A673 (cell line): Measurements from ENCODE around the gene CD300A. TPM values are rescaled to one million over a fixed set of nuclear protein-coding genes. Genes with fewer than 3 reads are reported as not detected.

Experiments used
- BruUV-seq: library from RNA; stranded (reverse); fragments of 400-500 nt; replicated peaks from 2 replicates; lab custom pipeline; 2021; lab: Mats Ljungman, UMichigan
- CTCF ChIA-PET: fragments of 300-600 bp; sonication (Branson Sonifier 250); formaldehyde crosslinking; loops from one replicate; lab custom pipeline; 2022; ENCODE audit warnings: antibody characterized with exemption; lab: Charles Lee
- POLR2A ChIA-PET: fragments of 300-600 bp; sonication (Branson Sonifier 250); formaldehyde crosslinking; loops from one replicate; lab custom pipeline; 2022; ENCODE audit warnings: antibody characterized with exemption; ENCODE audit not compliant: low non-redundant PET; lab: Charles Lee
- DNase-seq: peaks from one replicate; pipeline ENCODE4 v3.0.0-alpha.2; 2015; ENCODE audit warnings: low spot score
- H3K27ac ChIP-seq: fragments of 200-600 bp; sonication (generic); 2 replicates; pipeline ENCODE4 v1.5.1; 2016; ENCODE audit warnings: mixed run types, low read depth, mild to moderate bottlenecking, mixed read lengths, antibody characterized with exemption, low read length; ENCODE audit not compliant: poor library complexity, severe bottlenecking
- H3K27me3 ChIP-seq: fragments of 200-600 bp; sonication (generic); replicated peaks from 2 replicates; pipeline ENCODE4 v1.6.1; 2017; ENCODE audit warnings: mixed run types, low read depth, mild to moderate bottlenecking, mixed read lengths, antibody characterized with exemption, low read length; ENCODE audit not compliant: insufficient read depth, poor library complexity
- H3K36me3 ChIP-seq: fragments of 200-600 bp; sonication (generic); 2 replicates; pipeline ENCODE4 v1.6.1; 2016; ENCODE audit warnings: mixed run types, mild to moderate bottlenecking, mixed read lengths, antibody characterized with exemption, low read length; ENCODE audit not compliant: insufficient read depth, poor library complexity, severe bottlenecking
- H3K4me1 ChIP-seq: fragments of 200-600 bp; sonication (generic); 2 replicates; pipeline ENCODE4 v1.6.1; 2017; ENCODE audit warnings: mixed run types, mild to moderate bottlenecking, mixed read lengths, antibody characterized with exemption, low read length; ENCODE audit not compliant: insufficient read depth, poor library complexity, severe bottlenecking
- H3K4me3 ChIP-seq: fragments of 200-600 bp; sonication (generic); 2 replicates; pipeline ENCODE4 v1.5.1; 2016; ENCODE audit warnings: low read depth, mixed run types, mild to moderate bottlenecking, mixed read lengths, low read length; ENCODE audit not compliant: poor library complexity, severe bottlenecking
- H3K9me3 ChIP-seq: fragments of 200-600 bp; sonication (generic); 2 replicates; pipeline ENCODE4 v1.6.1; 2016; ENCODE audit warnings: mixed run types, low read depth, mild to moderate bottlenecking, mixed read lengths, antibody characterized with exemption, low read length; ENCODE audit not compliant: poor library complexity, severe bottlenecking
- EZH2 ChIP-seq: fragments of 200-600 bp; sonication (generic); IDR thresholded peaks from 2 replicates; pipeline ENCODE4 v1.6.1; 2017; ENCODE audit warnings: borderline replicate concordance, low read depth, mild to moderate bottlenecking, mixed read lengths, antibody characterized with exemption, low read length; ENCODE audit not compliant: poor library complexity, severe bottlenecking
- intact Hi-C: fragments of 100-400 bp; cut with micrococcal nuclease; formaldehyde crosslinking; loops from one replicate; pipeline ENCODE4 v1.10.0; 2022; ENCODE audit not compliant: unreplicated experiment
- total RNA-seq: library from RNA; stranded (reverse); gene quantifications from 2 replicates; pipeline ENCODE4 v1.2.3, GENCODE V29; 2021
- TF ChIP-seq, protein P1 (sequence below): fragments of 300-800, 200-600 bp; sonication (generic); conservative IDR thresholded peaks from 2 replicates; pipeline ENCODE4 v1.5.1; 2017; ENCODE audit warnings: low read depth, mild to moderate bottlenecking, antibody characterized with exemption, low read length, moderate library complexity, mixed read lengths

CD300A gene
- total RNA-seq, 1 experiment from 2014 or later, result not detected

DNA sequence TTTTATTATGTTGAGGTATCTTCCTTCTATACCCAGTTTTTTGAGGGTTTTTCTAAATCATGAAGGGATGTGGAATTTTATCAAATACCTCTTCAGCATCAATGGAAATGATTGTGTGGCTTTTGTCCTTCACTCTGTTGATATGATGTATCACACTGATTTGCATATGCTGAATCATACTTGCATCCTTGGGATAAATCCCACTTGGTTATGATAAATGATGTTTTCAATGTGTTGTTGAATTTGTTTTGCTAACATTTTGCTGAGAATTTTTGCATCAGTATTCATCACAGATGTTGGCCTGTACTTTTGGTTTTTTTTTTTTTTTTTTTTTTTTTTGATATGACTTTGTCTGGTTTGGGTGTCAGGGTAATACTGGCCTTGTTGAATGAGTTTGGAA, 41.7 kb downstream of the CD300A start:
- Histone ChIP-seq H3K4me3 (no peak overlapping the region), H3K4me1 (no peaks in the 10 kb centered on the region), H3K27ac (no peak overlapping the region), H3K36me3 (no peaks in the 10 kb centered on the region), H3K9me3 (no peaks in the 10 kb centered on the region), H3K27me3 (peaks cover 5% of the 10 kb centered on the region)
- CTCF ChIA-PET, result no interaction called here
- intact Hi-C loops, result no loop called here
- no peak for DNase-seq
- POLR2A ChIA-PET, result no interaction called here
- no TSS peak for BruUV-seq
- TF ChIP-seq, protein P1, sequence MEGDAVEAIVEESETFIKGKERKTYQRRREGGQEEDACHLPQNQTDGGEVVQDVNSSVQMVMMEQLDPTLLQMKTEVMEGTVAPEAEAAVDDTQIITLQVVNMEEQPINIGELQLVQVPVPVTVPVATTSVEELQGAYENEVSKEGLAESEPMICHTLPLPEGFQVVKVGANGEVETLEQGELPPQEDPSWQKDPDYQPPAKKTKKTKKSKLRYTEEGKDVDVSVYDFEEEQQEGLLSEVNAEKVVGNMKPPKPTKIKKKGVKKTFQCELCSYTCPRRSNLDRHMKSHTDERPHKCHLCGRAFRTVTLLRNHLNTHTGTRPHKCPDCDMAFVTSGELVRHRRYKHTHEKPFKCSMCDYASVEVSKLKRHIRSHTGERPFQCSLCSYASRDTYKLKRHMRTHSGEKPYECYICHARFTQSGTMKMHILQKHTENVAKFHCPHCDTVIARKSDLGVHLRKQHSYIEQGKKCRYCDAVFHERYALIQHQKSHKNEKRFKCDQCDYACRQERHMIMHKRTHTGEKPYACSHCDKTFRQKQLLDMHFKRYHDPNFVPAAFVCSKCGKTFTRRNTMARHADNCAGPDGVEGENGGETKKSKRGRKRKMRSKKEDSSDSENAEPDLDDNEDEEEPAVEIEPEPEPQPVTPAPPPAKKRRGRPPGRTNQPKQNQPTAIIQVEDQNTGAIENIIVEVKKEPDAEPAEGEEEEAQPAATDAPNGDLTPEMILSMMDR, result no peak
- no peak for TF ChIP-seq EZH2

DNA sequence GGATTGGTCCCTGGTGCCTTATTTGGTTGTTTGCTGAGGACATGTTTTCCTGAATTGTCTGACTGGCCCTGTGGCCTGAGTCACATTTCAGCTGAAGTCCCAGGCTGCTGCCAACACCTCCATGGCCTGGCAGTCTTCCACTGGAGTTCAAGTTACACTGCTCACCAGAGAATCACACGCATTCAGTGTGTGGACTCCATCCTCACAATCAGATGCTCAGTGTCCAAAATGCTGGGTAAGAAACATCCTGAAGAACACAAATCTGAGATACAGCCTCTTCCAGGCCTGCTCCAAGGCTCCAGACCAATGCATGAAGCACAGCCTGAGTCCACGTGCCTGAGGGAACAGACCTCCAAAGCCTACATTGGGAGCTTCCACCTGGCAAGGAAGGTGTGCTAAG, 45.6 kb downstream of the CD300A start:
- H3K4me3 ChIP-seq, result no peak overlapping the region
- H3K36me3 ChIP-seq, result no peaks in the 10 kb centered on the region
- no peak overlapping the region for H3K27ac ChIP-seq
- no peaks in the 10 kb centered on the region for H3K4me1 ChIP-seq
- TF ChIP-seq, protein P1, result no peak
- TF ChIP-seq EZH2, result no peak
- H3K9me3 ChIP-seq, result peaks cover 6% of the 10 kb centered on the region
- H3K27me3 ChIP-seq, result peaks cover 5% of the 10 kb centered on the region
- ChIA-PET CTCF (no interaction called here), POLR2A (no interaction called here)
- BruUV-seq, result no TSS peak
- no peak for DNase-seq
- intact Hi-C loops, result no loop called here

DNA sequence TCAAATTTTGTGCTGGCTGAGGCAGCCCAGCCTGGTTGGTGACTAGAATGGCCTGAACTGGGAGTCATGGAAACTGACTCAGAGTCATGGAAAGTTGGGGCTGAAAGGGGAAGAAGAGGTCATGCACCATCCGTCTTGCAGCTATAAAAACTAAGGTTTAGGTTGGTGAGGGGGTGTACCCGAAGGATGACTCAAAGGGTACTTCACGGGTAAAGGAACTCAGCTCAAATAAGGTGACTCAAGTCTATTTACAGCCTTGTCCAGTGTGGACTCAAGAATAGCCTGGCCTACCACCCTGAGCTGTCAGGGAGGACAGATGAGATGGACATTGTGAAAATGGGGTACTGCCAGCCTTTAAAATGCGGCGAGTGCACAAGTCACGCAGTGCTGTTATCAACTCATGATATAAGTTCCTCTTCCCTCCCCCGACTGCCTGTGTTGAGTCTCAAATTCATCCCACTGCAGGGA, 46.2 kb downstream of the CD300A start:
- Histone ChIP-seq H3K27ac (no peak overlapping the region), H3K9me3 (peaks cover 6% of the 10 kb centered on the region), H3K36me3 (no peaks in the 10 kb centered on the region), H3K4me3 (no peak overlapping the region), H3K27me3 (peaks cover 3% of the 10 kb centered on the region), H3K4me1 (no peaks in the 10 kb centered on the region)
- ChIA-PET CTCF (no interaction called here), POLR2A (no interaction called here)
- intact Hi-C loops, result no loop called here
- no peak for TF ChIP-seq EZH2
- TF ChIP-seq, protein P1, result no peak
- BruUV-seq, result no TSS peak
- DNase-seq, result no peak
